PC-9 (cell line): ENCODE results near the gene RIMKLB.

Experiments used
- CTCF ChIP-seq: fragments of 200-600 bp; sonication (generic); conservative IDR thresholded peaks from 2 replicates; pipeline ENCODE4 v1.6.1; 2017; ENCODE audit warnings: mixed run types, antibody characterized with exemption, mild to moderate bottlenecking, moderate library complexity
- EZH2 ChIP-seq: fragments of 200-600 bp; sonication (generic); IDR thresholded peaks from 2 replicates; pipeline ENCODE4 v1.8.0; 2017; ENCODE audit warnings: antibody characterized with exemption, low read depth

DNA sequence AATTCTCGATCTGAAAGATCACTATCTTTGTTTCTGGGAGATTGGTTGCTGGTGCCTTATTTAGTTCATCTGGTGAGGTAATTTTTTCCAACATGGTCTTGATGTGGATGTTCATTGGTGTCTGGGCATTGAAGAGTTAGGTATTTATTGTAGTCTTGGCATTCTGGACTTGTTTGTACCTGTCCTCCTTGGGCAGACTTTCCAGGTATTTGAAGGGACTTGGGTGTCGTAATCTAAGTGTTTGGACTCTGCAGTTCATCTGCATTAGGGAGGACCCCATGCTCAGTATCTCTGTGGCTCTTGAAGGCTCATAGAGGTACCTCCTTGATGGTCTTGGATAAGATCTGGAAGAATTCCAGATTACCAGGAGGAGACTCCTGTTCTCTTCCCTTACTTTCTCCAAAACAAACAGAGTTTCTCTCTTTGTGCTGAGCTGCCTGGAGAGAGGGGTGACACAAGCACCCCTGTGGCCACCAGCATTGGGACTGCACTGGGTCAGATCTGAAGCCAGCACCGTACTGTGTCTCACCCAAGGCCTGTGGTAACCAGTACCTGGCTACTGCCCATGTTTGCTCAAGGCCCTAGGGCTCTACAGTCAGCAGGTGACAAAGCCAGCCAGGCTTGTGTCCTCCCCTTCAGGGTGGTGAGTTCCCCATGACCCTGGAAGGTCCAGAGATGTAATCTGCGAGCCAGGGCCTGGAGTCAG, 129.9 kb downstream of the RIMKLB start:
- TF ChIP-seq CTCF (no peak), EZH2 (no peak)
